ENCODE data around the gene ABCG8. TPM values are rescaled to one million over a fixed set of nuclear protein-coding genes. Genes with fewer than 3 reads are reported as not detected.

ABCG8 gene
- total and polyA plus RNA-seq, 9 of the 15 experiments (the other 6 are each of a cell fraction or from before 2014, with no cell fraction given), result not detected

DNA sequence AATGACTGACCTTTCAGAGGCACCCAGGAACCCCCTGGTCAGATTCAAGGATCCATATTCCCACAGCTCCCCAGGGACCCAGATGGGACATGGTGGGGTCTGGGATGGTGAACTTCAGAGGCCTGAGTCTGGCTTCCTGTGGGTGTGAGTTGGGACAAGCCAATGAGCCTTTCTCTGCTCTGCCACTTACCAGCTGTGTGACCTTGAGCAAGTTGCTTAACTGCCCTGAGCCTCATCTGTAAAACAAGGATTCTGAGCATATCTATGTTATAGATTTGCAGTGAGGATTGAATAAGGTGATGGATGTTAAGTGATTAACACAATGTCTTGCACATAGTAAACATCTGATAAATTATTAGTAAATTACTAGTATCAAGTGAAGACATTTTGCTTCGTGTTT, 6.4 kb downstream of the ABCG8 start:
- Histone ChIP-seq H3K4me3 (no peak overlapping the region), H2AFZ (ENCODE audit: low read depth, low read length) (no peak overlapping the region), H3K9ac (ENCODE audit: insufficient read depth in 1 of 2, low read depth in 2 of 2, low read length in 2 of 2) (no peak overlapping the region), H3K9me1 (ENCODE audit: control insufficient read depth, insufficient read depth, low read length) (no peaks in the 10 kb centered on the region), H3K79me2 (ENCODE audit: control insufficient read depth, insufficient read depth, low read length) (no peaks in the 10 kb centered on the region), H3K9me3 (replicated peaks; ENCODE audit: control insufficient read depth, insufficient read depth, low read depth, low read length) (no peaks in the 10 kb centered on the region), H3K36me3 (ENCODE audit: control insufficient read depth, insufficient read depth, low read length) (no peaks in the 10 kb centered on the region), H3K4me2 (ENCODE audit: insufficient read depth, low read length) (no peak overlapping the region), H3K27ac (ENCODE audit: extremely low read depth, low read depth, low read length) (no peak overlapping the region), H4K20me1 (replicated peaks; ENCODE audit: control insufficient read depth, insufficient read depth, low read length) (no peaks in the 10 kb centered on the region), H3K27me3 (ENCODE audit: control insufficient read depth in 2 of 2, insufficient read depth in 2 of 2, low read length in 2 of 2) (peaks cover 22 to 54% of the 10 kb centered on the region in 2 experiments), H3K4me1 (replicated peaks in 1 of 2; ENCODE audit: control insufficient read depth in 2 of 2, insufficient read depth in 2 of 2, low read length in 2 of 2) (no peaks in the 10 kb centered on the region)
- in situ Hi-C loops (cut with MboI), result no loop called here
- BruUV-seq (replicated peaks), result no TSS peak
- TF ChIP-seq RBM25 (IDR thresholded peaks at IDR 0.05; ENCODE audit: low read depth, low read length, severe bottlenecking), result peak; percentile 75
- no peak for TF ChIP-seq MCM5 (IDR thresholded peaks at IDR 0.05; ENCODE audit: low read depth)
- ChIA-PET POLR2A (no interaction called here), CTCF (ENCODE audit: low intra/inter-chr PET ratio) (no interaction called here)
- no peak for FAIRE-seq
- intact Hi-C loops (cut with micrococcal nuclease), result no loop called here
- 0% methylated on average over 1 of the region's 1 CpG for WGBS (ENCODE audit: insufficient coverage, low coverage, missing lambda C conversion rate)
- no peak for ATAC-seq
- peak in 2 of 4 experiments; percentile 4 to 5 for DNase-seq (ENCODE audit: extremely low read depth in 1 of 4, low spot score in 3 of 4)

DNA sequence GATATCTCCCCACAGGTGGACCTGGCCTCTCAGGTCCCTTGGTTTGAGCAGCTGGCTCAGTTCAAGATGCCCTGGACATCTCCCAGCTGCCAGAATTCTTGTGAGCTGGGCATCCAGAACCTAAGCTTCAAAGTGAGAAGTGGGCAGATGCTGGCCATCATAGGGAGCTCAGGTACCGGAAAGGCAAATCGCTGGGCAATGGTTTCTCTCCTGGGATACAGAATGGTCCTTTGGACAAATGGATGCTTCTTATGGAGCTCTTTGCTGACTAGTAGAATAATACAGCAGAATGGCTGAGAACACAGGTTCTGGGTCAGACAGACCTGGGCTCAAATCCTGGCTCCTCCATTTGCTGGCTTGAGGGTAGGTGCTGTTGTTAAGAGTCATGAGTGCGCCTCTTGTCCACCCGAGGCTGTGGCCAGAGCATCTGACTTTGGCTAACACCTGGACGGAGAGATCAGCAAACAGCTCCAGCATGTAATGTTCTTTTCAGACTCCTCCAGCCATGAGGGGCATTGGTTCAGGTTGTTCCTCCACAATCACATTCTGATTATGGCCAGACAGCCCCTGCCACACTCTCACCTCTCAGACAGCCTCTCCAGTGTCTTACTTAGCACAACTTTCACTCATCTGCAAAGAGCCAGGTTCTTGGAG, 7.5 kb downstream of the ABCG8 start:
- no peak overlapping the region for H3K4me3 ChIP-seq
- 5% methylated on average over 5 of the region's 5 CpGs for WGBS (ENCODE audit: insufficient coverage, low coverage, missing lambda C conversion rate)
- H3K9ac ChIP-seq (ENCODE audit: insufficient read depth in 1 of 2, low read depth in 2 of 2, low read length in 2 of 2), result no peak overlapping the region
- CTCF ChIA-PET (ENCODE audit: low intra/inter-chr PET ratio), result no interaction called here
- H3K9me3 ChIP-seq (replicated peaks; ENCODE audit: control insufficient read depth, insufficient read depth, low read depth, low read length), result no peaks in the 10 kb centered on the region
- POLR2A ChIA-PET, result interaction anchor here (0.6 to 1.3 kb wide), 6 partner anchors 9 to 963 kb away, joined by 3 to 5 read pairs (median 3); no protein-coding TSS in a partner anchor
- H4K20me1 ChIP-seq (replicated peaks; ENCODE audit: control insufficient read depth, insufficient read depth, low read length), result no peaks in the 10 kb centered on the region
- no peak overlapping the region for H3K27ac ChIP-seq (ENCODE audit: extremely low read depth, low read depth, low read length)
- DNase-seq (ENCODE audit: extremely low read depth in 1 of 4, low spot score in 3 of 4) (peak in 2 of 4 experiments; percentile 1 to 4), FAIRE-seq (no peak), ATAC-seq (no peak)
- no peaks in the 10 kb centered on the region for H3K4me1 ChIP-seq (replicated peaks in 1 of 2; ENCODE audit: control insufficient read depth in 2 of 2, insufficient read depth in 2 of 2, low read length in 2 of 2)
- no peak overlapping the region for H3K4me2 ChIP-seq (ENCODE audit: insufficient read depth, low read length)
- H3K79me2 ChIP-seq (ENCODE audit: control insufficient read depth, insufficient read depth, low read length), result no peaks in the 10 kb centered on the region
- H2AFZ ChIP-seq (ENCODE audit: low read depth, low read length), result no peak overlapping the region
- no peaks in the 10 kb centered on the region for H3K36me3 ChIP-seq (ENCODE audit: control insufficient read depth, insufficient read depth, low read length)
- intact Hi-C loops (cut with micrococcal nuclease), result no loop called here
- no peaks in the 10 kb centered on the region for H3K9me1 ChIP-seq (ENCODE audit: control insufficient read depth, insufficient read depth, low read length)
- in situ Hi-C loops (cut with MboI), result no loop called here
- BruUV-seq (replicated peaks), result no TSS peak
- peaks cover 17 to 49% of the 10 kb centered on the region in 2 experiments for H3K27me3 ChIP-seq (ENCODE audit: control insufficient read depth in 2 of 2, insufficient read depth in 2 of 2, low read length in 2 of 2)
- TF ChIP-seq, protein P1, sequence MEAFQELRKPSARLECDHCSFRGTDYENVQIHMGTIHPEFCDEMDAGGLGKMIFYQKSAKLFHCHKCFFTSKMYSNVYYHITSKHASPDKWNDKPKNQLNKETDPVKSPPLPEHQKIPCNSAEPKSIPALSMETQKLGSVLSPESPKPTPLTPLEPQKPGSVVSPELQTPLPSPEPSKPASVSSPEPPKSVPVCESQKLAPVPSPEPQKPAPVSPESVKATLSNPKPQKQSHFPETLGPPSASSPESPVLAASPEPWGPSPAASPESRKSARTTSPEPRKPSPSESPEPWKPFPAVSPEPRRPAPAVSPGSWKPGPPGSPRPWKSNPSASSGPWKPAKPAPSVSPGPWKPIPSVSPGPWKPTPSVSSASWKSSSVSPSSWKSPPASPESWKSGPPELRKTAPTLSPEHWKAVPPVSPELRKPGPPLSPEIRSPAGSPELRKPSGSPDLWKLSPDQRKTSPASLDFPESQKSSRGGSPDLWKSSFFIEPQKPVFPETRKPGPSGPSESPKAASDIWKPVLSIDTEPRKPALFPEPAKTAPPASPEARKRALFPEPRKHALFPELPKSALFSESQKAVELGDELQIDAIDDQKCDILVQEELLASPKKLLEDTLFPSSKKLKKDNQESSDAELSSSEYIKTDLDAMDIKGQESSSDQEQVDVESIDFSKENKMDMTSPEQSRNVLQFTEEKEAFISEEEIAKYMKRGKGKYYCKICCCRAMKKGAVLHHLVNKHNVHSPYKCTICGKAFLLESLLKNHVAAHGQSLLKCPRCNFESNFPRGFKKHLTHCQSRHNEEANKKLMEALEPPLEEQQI (IDR thresholded peaks at IDR 0.05), result no peak
- no peak for TF ChIP-seq NCOA1 (IDR thresholded peaks at IDR 0.05; ENCODE audit: low read depth)
- TF ChIP-seq ARID2 (IDR thresholded peaks at IDR 0.05), result no peak
- TF ChIP-seq ZNF766 (CRISPR knock-in tag; conservative IDR thresholded peaks at IDR 0.05), result no peak
- TF ChIP-seq HMGN3 (IDR thresholded peaks at IDR 0.05; ENCODE audit: borderline replicate concordance, extremely low read depth, insufficient read length, low read depth, low read length), result no peak
- no peak for TF ChIP-seq BACH1 (tag; IDR thresholded peaks at IDR 0.05)
- no peak for TF ChIP-seq SAFB2 (IDR thresholded peaks at IDR 0.05; ENCODE audit: borderline replicate concordance, low read depth, low read length, severe bottlenecking)
- no peak for TF ChIP-seq RBM14 (IDR thresholded peaks at IDR 0.05; ENCODE audit: borderline replicate concordance, insufficient read depth, low read depth, low read length)

Data from K562 (cell line).